ENCODE results near the gene BCDIN3D.

The BCDIN3D gene

GRCh38 chr12:49847161-49847560, 4.3 kb upstream of the BCDIN3D start:
- no peak overlapping the region for H3K4me3 ChIP-seq (ENCODE audit: low read depth, low read length)
- no peak for DNase-seq (ENCODE audit: low read depth, low spot score)
- ChIA-PET CTCF (interaction anchor here (1.5 to 2.5 kb wide), 4 partner anchors 8 to 69 kb away, joined by 4 to 17 read pairs (median 8); no protein-coding TSS in a partner anchor), POLR2A (no interaction called here)
- TF ChIP-seq CTCF (IDR thresholded peaks at IDR 0.05; ENCODE audit: insufficient read depth, low read length, missing control alignments) = no peak

- CTCF ChIA-PET = interaction anchor here (1.1 to 8.6 kb wide), 4 partner anchors 20 to 84 kb away, joined by 4 to 78 read pairs (median 14); no protein-coding TSS in a partner anchor
- TF ChIP-seq CTCF (IDR thresholded peaks at IDR 0.05; ENCODE audit: insufficient read depth, low read length, missing control alignments) = no peak
- H3K4me3 ChIP-seq (ENCODE audit: low read depth, low read length) = no peak overlapping the region
- POLR2A ChIA-PET = no interaction called here
- DNase-seq (ENCODE audit: low read depth, low spot score) = no peak
These were observed 3.1 kb upstream of the BCDIN3D start for GRCh38 chr12:49846032-49846431.

- DNase-seq (ENCODE audit: low read depth, low spot score) = no peak
- TF ChIP-seq CTCF (IDR thresholded peaks at IDR 0.05; ENCODE audit: insufficient read depth, low read length, missing control alignments) = no peak
- ChIA-PET CTCF (interaction anchor here (1.1 to 8.6 kb wide), 4 partner anchors 23 to 123 kb away, joined by 5 to 78 read pairs (median 6); no protein-coding TSS in a partner anchor), POLR2A (interaction anchor here (2.1 kb wide), 1 partner anchor 17 kb away, joined by 25 read pairs; the partner anchor contains the start of gene NCKAP5L)
- no peak overlapping the region for H3K4me3 ChIP-seq (ENCODE audit: low read depth, low read length)
These were observed 1.1 kb upstream of the BCDIN3D start for GRCh38 chr12:49843876-49844437.

- POLR2A ChIA-PET = interaction anchor here (0.6 to 2.1 kb wide), 4 partner anchors 16 to 102 kb away, joined by 3 to 25 read pairs (median 3); partner anchors contain the start of genes NCKAP5L and TMBIM6
These were observed 505 bp upstream of the BCDIN3D start for GRCh38 chr12:49843411-49843810.

GRCh38 chr12:49838973-49839633, 3.8 kb downstream of the BCDIN3D start:
- peak; percentile 66 for TF ChIP-seq CTCF (IDR thresholded peaks at IDR 0.05; ENCODE audit: insufficient read depth, low read length, missing control alignments)
- CTCF ChIA-PET = interaction anchor here (0.6 to 8.6 kb wide), 29 partner anchors 9 to 216 kb away, joined by 3 to 98 read pairs (median 7); partner anchors contain the start of gene NCKAP5L
- POLR2A ChIA-PET = interaction anchor here (1.1 to 1.2 kb wide), 2 partner anchors 11 to 97 kb away, joined by 3 to 4 read pairs; partner anchors contain the start of gene NCKAP5L
- H3K4me3 ChIP-seq (ENCODE audit: low read depth, low read length) = no peak overlapping the region
- no peak for DNase-seq (ENCODE audit: low read depth, low spot score)

More at GRCh38 chr12:49843411-49843810, 505 bp upstream of the BCDIN3D start:
- TF ChIP-seq CTCF (IDR thresholded peaks at IDR 0.05; ENCODE audit: insufficient read depth, low read length, missing control alignments) = no peak
- peak overlapping the region; percentile 86 for H3K4me3 ChIP-seq (ENCODE audit: low read depth, low read length)
- no peak for DNase-seq (ENCODE audit: low read depth, low spot score)
- CTCF ChIA-PET = interaction anchor here (0.6 to 8.6 kb wide), 6 partner anchors 20 to 123 kb away, joined by 3 to 78 read pairs (median 6); no protein-coding TSS in a partner anchor

Data from AG04449 (cell line).